SKM-1 (cell line): ENCODE results near the gene ZP2.
"Not testable (repeated sequence)": the region's sequence is repeated elsewhere in the genome, so short reads cannot be mapped to it uniquely, and the experiment has no call there.

Experiments used
- DNase-seq: peaks from one replicate; lab custom pipeline; 2025; ENCODE audit not compliant: unreplicated experiment; lab: John Stamatoyannopoulos, UW

ZP2 gene

DNA sequence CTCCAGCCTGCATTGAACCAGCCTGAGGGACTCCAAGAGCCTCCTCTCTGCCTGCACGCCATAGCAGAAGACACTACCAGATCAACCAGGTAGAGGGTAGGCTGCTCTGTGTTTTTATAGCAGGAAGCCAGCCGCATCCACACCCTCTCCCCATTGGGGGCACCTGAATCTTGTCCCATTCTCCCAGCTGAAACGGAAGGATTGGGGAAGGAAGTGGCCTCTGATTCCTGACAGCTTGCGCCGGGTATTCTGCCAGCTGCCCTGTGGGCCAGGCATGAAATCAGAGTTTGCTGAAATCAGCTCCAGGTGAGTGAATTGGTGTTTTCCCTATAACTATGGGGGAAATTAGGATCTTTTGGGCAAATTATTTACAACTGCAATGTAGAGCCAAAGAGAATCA lies at the start of gene ZP2:
TSS of gene ZP2 (minus strand) at position 89 of the 400 bp plus-strand sequence. CDS start at position 62, 27 bp downstream.
- no peak for DNase-seq

DNA sequence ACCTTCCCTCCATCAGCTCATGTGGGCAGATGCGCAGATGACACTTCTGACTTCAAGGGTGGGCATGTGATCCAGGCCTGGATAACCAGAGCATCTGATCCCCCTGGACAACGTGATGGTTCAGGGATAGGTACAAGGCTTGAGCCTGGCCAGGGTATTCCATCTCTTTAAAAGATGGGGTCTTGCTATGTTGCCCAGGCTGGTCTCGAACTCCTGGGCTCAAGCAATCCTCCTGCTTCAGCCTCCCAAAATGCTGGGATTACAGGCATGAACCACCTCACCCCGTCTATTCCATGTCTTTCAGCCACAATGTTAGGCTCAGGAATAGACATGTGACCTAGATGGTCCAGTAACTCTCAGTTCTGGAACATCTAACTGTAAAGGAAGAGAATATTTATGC lies 45.9 kb upstream of the ZP2 start:
- no peak for DNase-seq

DNA sequence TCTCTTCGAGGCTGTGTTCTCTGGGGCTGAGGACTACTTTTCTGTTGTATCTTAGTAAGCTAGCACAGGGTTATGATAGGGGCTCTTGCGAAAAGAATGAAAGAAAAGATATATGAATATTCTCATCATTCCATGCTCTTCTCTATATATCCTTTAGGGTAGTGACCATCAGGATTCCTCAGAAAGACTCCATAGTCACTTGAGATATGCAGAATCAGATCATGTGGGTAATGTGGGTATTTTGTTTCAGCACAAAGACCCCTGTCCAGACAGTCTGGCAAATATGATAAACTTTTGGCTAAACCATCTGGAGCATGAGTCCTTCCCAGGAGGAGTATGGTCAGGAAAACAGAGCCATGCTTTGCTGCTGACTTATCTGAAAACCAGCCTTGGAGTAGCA lies 45.3 kb upstream of the ZP2 start:
- DNase-seq = no peak

DNA sequence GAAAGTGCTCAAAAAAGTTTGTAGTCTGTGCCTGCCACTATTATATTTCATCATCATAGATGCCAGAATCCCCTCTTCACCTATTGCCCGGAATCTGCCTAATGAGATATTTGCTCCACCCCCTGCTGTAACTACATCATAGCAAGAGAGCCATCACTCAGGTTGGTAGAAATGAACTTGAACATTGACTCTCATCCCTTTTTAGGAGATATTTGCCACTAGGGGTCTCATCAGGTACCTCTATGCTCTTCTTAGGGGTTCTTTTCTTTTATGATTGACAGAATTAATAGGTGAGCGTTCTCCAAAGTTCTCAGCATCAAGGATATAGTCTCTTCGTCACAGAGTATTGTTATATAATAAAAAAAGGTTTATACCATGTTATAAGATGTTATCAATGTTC lies 42.1 kb upstream of the ZP2 start:
- DNase-seq = no peak

DNA sequence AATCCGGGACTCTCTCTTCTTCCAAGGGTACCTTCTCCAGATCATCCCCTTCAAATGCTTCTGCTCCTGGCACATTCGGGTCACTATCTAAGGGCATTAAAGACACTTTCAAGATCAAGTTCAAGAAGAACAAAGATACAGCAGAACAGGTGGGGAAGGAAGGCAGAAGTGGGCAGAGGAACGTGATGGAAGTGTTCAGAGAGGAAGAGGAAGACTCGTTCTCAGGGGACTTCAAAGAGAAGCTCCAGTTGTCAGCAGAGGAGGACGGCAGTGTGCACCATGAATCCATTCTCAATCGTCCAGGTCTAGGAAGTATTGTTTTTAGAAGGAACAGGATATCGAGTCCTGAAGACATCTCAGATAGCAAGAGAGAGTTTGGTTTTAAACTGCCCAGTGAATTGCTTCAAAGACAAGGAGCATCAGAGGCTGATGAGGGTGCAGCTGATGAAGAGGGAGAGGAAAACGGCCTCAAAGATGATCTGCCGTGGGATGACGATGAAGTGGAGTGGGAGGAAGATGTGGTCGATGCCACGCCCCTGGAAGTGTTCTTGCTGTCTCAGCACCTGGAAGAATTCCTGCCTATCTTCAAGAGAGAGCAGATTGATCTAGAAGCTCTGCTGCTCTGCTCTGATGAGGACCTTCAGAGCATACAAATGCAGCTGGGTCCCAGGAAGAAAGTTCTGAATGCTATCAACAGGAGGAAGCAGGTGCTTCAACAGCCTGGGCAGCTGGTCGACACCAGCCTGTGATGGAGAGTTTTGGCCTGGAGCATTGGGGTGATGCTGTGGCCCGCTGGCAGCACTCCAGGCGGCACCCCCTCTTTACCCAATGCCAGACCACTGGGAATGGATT lies 38.9 kb upstream of the ZP2 start:
- DNase-seq = no peak

DNA sequence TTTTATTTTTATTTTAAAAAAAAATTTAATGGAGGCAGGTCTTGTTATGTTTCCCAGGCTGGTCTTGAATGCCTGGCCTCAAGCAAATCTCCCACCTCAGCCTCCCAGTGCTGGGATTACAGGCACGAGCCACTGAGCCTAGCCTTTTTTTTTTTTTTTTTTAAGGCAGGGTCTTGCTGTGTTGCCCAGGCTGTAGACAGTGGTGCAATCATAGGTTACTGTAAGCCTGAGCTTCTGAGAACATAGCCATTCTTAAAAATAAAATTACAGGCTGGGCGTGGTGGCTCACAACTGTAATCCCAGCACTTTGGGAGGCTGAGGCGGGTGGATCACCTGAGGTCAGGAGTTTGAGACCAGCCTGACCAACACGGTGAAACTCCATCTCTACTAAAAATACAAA lies 36.8 kb upstream of the ZP2 start:
- not testable (repeated sequence) for DNase-seq

DNA sequence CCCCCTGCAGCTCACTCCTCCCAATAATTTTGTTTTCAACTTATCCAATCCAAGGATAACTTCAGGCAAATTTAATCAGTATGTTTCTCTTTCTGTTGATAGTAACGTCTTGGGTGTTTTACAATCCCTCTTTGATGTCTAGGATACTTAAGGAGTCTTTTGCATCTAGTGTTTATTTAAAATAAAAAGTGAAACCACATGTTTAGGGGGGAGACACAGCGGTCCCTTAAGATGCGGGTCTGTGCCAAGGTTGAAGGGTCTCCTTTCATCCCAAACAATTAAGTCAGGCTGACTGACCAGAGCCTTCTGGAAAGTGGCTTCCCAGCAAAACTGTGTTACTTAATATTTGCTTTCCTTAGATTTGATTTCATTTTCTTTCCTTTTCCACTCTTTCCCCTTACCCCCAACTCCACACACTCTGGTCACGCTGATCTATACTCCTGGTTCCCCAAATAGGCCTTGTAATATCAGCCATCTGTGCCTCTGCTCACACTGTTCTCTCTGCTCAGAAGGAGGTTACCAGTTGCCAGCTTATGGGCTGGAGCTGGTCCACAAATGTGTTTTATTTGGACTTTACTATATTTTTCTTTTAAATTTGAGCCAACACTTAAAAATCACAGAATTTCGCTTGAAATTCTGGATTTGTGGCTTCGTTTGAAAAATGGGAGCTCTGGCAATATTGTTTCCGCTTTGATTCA lies 33.3 kb upstream of the ZP2 start:
- DNase-seq = no peak

DNA sequence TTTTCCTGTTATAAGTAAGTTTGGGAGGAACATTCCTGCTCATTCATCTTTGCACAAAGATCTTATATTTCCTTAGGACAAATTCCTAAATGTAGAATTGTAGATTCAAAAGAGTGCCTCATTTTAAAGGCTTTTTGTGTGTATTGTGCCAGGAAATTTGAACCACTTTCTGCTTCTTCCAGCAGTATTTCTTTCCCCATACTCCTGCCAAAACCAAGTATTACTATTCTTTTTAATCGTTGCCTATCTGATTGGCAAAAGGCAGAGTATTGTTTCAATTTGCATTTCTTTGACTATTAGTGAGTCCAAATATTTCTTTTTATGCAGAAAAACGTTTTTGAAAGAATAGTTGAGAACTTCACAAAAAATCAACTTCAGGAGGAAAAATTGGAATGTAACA lies 31.4 kb upstream of the ZP2 start:
- DNase-seq = no peak

DNA sequence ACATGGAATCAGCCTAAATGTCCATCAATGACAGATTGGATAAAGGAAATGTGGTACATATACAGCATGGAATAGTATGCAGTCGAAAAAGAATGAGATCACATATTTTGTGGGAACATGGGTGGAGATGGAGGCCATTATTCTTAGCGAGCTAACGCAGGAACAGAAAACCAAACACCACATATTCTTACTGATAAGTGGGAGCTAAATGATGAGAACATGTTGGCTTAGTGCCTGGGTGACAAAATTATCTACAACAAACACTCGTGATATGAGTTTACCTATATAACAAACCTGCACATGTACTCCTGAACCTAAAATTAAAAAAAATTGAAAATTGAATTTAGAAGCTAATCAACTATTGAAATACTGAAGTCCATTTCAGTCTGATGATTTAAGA lies 28.3 kb upstream of the ZP2 start:
- DNase-seq = no peak

DNA sequence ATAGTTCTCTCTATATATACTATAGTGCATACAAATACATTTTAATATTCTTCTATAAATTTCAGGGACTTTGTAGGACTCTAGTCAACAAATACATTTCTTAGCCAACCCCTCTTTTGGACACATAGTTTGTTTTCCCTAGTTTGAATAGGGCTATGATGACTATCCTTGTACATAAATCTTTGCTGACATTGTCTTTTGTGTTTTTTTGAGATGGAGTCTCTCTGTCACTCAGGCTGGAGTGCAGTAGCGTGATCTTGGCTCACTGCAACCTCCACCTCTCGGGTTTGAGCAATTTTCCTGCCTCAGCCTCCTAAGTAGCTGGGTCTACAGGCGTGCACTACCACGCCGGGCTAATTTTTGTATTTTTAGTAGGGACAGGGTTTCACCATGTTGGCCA lies 25.5 kb upstream of the ZP2 start:
- DNase-seq = no peak

DNA sequence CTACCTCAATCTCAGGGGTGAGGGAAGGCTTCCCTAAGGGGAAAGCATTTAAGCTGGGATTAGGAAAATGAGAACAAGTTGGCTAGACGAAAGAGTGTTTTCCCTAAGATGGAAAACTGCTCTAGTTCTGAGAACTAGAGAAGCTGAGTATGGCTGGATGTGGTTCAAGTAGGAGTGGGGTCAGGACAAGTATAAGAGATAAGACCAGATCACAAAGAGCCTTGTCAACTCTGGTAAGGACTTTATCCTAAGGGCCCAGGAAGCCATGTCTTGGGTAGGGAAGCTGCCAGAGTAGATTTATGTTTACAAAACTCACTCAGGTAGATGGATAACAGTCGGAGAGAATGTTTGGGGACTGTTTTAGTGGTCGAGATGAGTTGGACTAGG lies 23.8 kb upstream of the ZP2 start:
- no peak for DNase-seq

DNA sequence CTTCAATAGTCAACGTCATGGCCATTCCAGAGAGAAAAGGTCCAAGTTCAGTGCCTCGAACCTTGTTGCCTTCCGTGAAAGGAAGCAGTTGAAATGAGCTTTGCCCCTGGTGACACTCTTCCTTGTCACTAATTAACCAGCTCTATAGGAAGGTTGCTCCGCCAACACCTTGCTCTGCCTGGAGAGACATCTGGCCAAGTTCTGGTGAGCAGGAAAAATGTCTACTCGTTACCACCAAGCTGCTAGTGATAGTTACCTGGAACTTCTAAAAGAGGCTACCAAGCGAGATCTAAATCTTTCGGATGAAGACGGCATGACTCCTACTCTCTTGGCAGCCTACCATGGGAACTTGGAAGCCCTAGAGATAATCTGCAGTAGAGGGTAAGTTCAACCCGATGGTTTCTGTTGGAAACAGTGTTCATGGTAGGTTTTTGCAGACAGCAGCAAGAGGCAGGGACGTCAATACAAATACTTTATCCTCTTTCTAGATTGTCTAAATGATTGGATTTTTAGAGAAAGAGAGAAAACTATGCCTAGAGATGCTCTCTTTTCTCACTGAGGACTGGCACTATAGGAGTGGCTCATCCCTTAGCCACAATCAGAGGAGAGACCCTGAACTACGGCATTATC lies 22.3 kb upstream of the ZP2 start, which contains the start of gene ANKS4B:
TSS of gene ANKS4B (plus strand) at position 179 of the 630 bp plus-strand sequence. CDS start at position 218, 39 bp downstream.
- no peak for DNase-seq

DNA sequence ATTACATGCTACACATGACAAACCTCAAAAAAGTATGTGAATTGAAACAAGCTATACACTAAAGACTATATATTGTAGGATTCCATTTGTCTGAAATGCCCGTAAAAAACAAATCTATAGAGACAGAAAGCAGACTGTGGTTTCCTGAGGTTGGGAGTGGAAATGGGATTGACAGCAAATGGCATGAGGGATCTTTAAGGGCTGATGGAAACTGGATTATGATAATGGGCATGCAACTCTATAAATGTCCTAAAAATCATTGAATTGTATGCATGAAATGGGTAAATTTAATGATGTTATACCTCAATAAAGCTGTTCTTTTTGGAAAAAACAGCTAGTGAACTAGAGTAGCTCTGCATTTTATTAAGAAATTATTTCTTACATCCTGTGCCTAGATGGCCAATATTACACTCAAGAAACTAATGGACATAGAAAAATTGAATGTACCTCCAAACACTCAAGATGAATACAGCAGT lies 21.7 kb upstream of the ZP2 start:
- no peak for DNase-seq

DNA sequence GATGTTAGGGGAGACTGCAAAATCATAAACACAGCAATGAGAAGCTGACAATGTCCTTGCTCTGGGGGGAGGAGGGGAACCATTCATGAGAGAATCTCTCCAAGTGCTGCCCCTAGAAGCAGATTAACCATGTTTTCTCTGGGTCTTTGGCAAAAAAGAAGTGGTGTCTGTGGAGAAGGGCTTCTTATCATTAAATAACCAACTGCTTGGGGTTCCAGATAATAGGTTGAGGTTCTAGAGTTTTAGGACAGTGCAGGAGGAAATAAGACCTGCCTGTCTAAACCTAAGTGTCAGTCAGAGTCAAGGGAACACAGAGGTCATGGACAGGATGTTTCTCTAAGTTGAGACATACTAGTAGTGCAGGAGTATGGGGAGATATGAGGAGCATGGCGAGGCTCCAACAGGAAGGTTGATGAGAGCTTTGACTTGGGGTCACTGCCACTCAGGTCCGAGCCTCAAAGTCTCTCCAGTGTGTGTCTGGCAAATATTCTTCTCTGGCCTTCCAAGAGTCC lies 17.0 kb upstream of the ZP2 start:
- no peak for DNase-seq

DNA sequence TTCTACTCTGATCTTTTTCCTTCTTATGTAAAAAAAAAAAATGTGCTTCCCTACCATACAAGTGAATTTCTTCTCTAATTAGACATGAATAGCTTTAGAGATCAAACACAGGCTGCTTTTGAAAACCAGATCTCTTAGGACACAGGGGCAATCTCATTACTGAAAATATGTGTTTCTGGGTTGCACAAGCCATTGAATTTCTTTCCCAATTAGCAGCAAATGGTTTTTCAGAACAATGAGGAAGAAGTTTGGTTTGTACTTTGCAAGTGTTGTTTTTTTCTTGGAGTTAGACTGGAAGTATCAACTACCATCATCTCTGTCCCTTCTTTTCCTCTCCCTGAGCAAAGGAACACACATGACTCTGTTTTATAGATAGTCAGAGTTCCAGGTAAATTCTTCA lies 16.5 kb upstream of the ZP2 start:
- DNase-seq = peak; percentile 33

DNA sequence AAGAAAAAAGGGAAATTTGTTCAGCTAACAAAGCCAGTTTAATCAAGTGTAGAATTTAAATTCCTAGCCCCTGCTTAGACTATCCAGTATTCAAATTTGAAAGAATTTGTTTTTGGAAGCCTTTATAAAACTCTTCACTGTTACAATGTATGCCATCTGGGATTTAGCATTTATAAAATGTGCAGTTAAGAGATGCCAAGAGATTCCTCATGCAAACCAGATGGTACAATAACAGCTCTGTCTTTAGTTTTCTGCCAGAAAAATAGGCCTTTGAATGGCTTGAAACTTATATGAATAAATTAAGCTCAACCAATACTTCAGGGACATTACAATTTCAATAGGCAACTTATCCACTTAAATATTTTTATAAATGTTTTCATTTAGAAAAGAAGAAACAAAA lies 15.4 kb upstream of the ZP2 start:
- no peak for DNase-seq

DNA sequence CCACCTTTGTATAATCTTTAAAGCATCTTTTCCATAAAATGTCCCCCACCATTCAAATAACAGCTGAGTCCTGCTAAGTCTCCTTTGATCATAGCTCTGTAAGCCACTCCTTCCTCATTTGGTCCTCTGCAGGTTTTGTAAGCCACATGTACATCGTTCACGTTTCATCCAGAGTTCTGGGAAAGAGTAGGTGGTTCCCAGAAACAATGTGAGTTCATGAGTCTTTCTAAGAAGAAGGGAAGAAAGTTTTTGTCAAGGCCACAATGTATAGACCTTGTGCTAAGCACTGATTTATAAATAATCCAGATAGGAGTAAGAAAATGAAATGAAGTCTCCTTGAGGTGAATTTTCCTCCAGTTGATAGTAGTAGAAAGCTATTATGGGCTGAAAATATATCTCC lies 13.4 kb upstream of the ZP2 start:
- DNase-seq = no peak

DNA sequence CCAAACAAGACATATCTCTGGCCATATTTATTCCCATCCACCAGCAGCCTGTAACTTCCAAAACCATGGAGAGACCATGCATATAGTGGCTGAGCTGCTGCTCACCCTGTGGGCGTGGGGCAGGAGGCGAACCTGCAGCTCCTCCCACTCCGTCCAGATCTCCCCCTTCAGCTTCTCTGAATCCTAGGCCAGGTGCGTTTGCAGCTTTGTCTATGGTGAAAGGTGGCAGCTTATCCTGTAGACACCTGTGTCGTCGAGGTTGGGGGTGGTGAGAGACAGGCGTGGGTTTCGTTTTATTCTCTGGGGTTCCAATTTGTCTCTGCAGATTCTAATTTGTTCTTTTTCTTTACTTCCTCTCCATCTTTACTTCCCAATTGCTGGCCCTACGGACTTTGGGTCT lies 12.4 kb upstream of the ZP2 start:
- no peak for DNase-seq

DNA sequence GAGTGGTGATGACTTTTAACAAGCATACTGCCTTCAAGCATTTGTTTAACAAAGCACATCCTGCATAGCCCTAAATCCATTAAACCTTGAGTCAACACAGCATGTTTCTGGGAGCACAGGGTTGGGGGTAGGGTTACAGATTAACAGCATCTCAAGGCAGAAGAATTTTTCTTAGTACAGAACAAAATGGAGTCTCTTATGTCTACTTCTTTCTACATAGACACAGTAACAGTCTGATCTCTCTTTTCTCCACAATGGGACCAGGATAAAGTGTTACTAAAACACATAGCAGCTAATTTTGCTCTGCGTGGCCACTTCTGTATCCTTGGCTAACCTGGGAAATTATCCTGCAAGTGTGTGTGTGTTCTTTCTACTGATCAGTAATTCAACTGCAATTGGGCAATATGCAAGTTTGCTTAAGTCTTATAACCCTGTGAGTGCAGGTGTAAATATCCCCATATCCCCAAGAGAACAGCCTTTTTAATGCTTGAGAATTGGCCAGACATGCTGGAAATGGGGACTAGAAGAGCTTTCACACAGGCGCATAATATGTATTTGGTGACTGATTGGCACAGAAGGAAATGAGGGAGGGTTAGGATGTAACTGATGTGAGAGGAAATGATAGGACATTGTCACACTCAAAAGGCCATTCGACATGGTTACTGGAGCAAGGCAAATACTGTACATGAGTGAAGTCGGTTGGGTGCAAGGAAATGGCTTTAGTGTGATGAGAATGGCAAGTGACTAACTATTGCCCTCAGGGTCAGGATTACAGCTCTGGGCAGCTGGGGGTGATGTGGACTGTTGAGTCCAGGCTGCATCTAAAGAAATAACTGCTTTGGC lies 11.3 kb upstream of the ZP2 start:
- no peak for DNase-seq

DNA sequence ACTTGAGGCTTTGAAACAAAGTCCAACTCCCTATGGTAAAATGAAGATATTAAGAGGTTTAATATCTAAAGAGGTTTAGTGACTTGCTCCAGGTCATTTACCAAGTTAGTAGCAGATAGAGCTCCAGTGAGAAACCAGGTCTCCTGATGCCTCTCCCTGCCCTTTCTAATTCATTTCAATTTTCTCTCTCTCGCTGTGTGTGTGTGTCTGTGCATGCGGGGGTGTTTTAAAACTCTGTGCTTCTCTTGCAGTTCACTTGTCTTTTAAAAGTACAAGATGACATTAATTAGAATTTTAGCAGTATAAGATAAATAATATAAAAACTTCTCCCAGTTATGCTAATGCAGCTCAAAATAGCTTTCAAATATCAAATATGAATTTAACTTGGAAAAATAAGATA lies 8.2 kb upstream of the ZP2 start:
- DNase-seq = no peak

DNA sequence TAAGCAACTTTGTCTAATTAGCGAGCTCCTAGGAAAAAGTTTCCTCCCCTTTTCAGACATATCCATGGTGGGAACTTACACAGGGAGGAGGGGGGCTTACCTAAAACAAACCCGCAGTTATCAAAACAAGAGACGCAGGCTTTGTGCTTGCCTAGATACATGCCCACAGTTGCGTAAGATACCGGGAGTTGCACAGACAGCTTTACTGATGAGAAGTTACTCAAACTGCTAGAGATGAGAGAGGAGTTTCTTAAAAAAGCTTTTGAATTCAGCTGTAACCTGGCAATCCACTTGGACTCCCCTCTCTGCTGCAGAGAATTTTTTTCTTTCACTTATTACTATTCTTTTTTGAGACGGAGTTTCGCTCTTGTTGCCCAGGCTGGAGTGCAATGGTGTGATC lies 6.8 kb upstream of the ZP2 start:
- DNase-seq = peak; percentile 13
